Activated CD4-positive, alpha-beta T cell treated with anti-CD3 and anti-CD28 coated beads for 48 hours (primary cell): Measurements from ENCODE around the gene MAEA.
"Not testable (repeated sequence)": the region's sequence is repeated elsewhere in the genome, so short reads cannot be mapped to it uniquely, and the experiment has no call there.

Source experiments
- DNase-seq: peaks from one replicate; pipeline ENCODE4 v3.0.0-alpha.2; 2020

The MAEA gene

GRCh38 chr4:1285151-1285789, 4.4 kb upstream of the MAEA start:
- no peak for DNase-seq

- peak; percentile 72 for DNase-seq
These were observed 3.7 kb upstream of the MAEA start for GRCh38 chr4:1285790-1286553.

GRCh38 chr4:1288786-1289185, 905 bp upstream of the MAEA start:
- no peak for DNase-seq

- peak; percentile 37 for DNase-seq
These were observed 680 bp downstream of the MAEA start for GRCh38 chr4:1290165-1290977.

- DNase-seq: no peak
These were observed 1.4 kb downstream of the MAEA start for GRCh38 chr4:1291091-1291490.

- DNase-seq: no peak
These were observed 2.5 kb downstream of the MAEA start for GRCh38 chr4:1291996-1292702.

GRCh38 chr4:1292703-1293011, 3.0 kb downstream of the MAEA start:
- DNase-seq: not testable (repeated sequence)

- no peak for DNase-seq
These were observed 3.8 kb downstream of the MAEA start for GRCh38 chr4:1293531-1293941.

- no peak for DNase-seq
These were observed 4.3 kb downstream of the MAEA start for GRCh38 chr4:1293991-1294390.

GRCh38 chr4:1294424-1294823, 4.7 kb downstream of the MAEA start:
- DNase-seq: no peak

- DNase-seq: no peak
These were observed 5.2 kb downstream of the MAEA start for GRCh38 chr4:1294891-1295290.

- DNase-seq: no peak
These were observed 5.8 kb downstream of the MAEA start for GRCh38 chr4:1295405-1296055.

GRCh38 chr4:1296324-1297022, 6.8 kb downstream of the MAEA start:
- DNase-seq: no peak

GRCh38 chr4:1297023-1297395, 7.3 kb downstream of the MAEA start:
- DNase-seq: no peak

GRCh38 chr4:1297456-1298325, 8.0 kb downstream of the MAEA start:
- DNase-seq: no peak

GRCh38 chr4:1298461-1298860, 8.8 kb downstream of the MAEA start:
- DNase-seq: no peak

- no peak for DNase-seq
These were observed 9.7 kb downstream of the MAEA start for GRCh38 chr4:1299301-1299860.

GRCh38 chr4:1300466-1301455, 11.1 kb downstream of the MAEA start:
- DNase-seq: peak; percentile 52

- no peak for DNase-seq
These were observed 12.5 kb downstream of the MAEA start for GRCh38 chr4:1302159-1302558.
